IMR-90 (cell line): ENCODE data around the gene EPHB1. TPM values are rescaled to one million over a fixed set of nuclear protein-coding genes. Genes with fewer than 3 reads are reported as not detected.

ENCODE experiments used
- ATAC-seq: fragments of 200-7000 bp; cut with Tn5 transposase; 2 replicates; pipeline ENCODE4 v1.9.1; 2020; ENCODE audit warnings: low read depth, mild to moderate bottlenecking, moderate library complexity
- BruUV-seq: library from RNA; stranded (reverse); fragments of 400-500 nt; replicated peaks from 2 replicates; lab custom pipeline; 2021; lab: Mats Ljungman, UMichigan
- CTCF ChIA-PET: fragments of 300-600 bp; formaldehyde crosslinking; extraction: SDS; loops from one replicate; lab custom pipeline; 2021; ENCODE audit warnings: antibody characterized with exemption; lab: Yijun Ruan, JAX
- POLR2A ChIA-PET: fragments of 300-600 bp; sonication (Branson Sonifier 250); formaldehyde crosslinking; loops from one replicate; lab custom pipeline; 2022; ENCODE audit warnings: antibody characterized with exemption; ENCODE audit not compliant: unreplicated experiment; lab: Charles Lee
- DNase-seq: peaks from one replicate; pipeline ENCODE4 v3.0.0; 2013
- H2AFZ ChIP-seq: replicated peaks from 2 replicates; pipeline ENCODE3; 2013; ENCODE audit warnings: low read length, mild to moderate bottlenecking; ENCODE audit not compliant: poor library complexity
- H2AK5ac ChIP-seq: 2 replicates; pipeline ENCODE4 v1.6.1; 2013; ENCODE audit warnings: low read depth, low read length, inconsistent platforms
- H2AK9ac ChIP-seq: replicated peaks from 2 replicates; pipeline ENCODE3; 2013; ENCODE audit warnings: mild to moderate bottlenecking, low read depth, low read length, moderate library complexity; ENCODE audit not compliant: poor library complexity
- H2BK120ac ChIP-seq: 2 replicates; pipeline ENCODE4 v1.6.1; 2013; ENCODE audit warnings: low read depth, low read length, inconsistent platforms
- H2BK15ac ChIP-seq: 3 replicates; pipeline ENCODE4 v1.6.1; 2013; ENCODE audit warnings: low read depth, low read length, inconsistent platforms
- H2BK20ac ChIP-seq: 2 replicates; pipeline ENCODE4 v1.6.1; 2013; ENCODE audit warnings: low read depth, mild to moderate bottlenecking, inconsistent platforms, low read length, moderate library complexity
- H2BK5ac ChIP-seq: 2 replicates; pipeline ENCODE4 v1.6.1; 2013; ENCODE audit warnings: mild to moderate bottlenecking, low read depth, low read length, inconsistent platforms; ENCODE audit not compliant: poor library complexity, severe bottlenecking
- H3K14ac ChIP-seq: replicated peaks from 2 replicates; pipeline ENCODE4 v1.6.1; 2013; ENCODE audit warnings: low read depth, low read length, inconsistent platforms
- H3K18ac ChIP-seq: 2 replicates; pipeline ENCODE4 v1.6.1; 2013; ENCODE audit warnings: low read depth, low read length, control low read depth
- H3K23ac ChIP-seq: 2 replicates; pipeline ENCODE4 v1.6.1; 2013; ENCODE audit warnings: low read depth, low read length, inconsistent platforms
- H3K27ac ChIP-seq: 2 replicates; pipeline ENCODE4 v1.5.1; 2013; ENCODE audit warnings: mild to moderate bottlenecking, control low read depth, low read length; ENCODE audit not compliant: insufficient read depth
- H3K27me3 ChIP-seq: 2 replicates; pipeline ENCODE4 v1.6.1; 2013; ENCODE audit warnings: low read length; ENCODE audit not compliant: control insufficient read depth, insufficient read depth
- H3K36me3 ChIP-seq: 2 replicates; pipeline ENCODE4 v1.6.1; 2013; ENCODE audit warnings: low read length, mixed read lengths; ENCODE audit not compliant: control insufficient read depth, insufficient read depth
- H3K4ac ChIP-seq: 2 replicates; pipeline ENCODE4 v1.6.1; 2013; ENCODE audit warnings: low read depth, low read length, inconsistent platforms
- H3K4me1 ChIP-seq: 2 replicates; pipeline ENCODE4 v1.6.1; 2013; ENCODE audit warnings: low read length, mixed read lengths; ENCODE audit not compliant: control insufficient read depth, insufficient read depth
- H3K4me2 ChIP-seq: 2 replicates; pipeline ENCODE4 v1.6.1; 2013; ENCODE audit warnings: low read depth, mild to moderate bottlenecking, control low read depth, low read length, moderate library complexity
- H3K4me3 ChIP-seq: 2 replicates; pipeline ENCODE4 v1.5.1; 2013; ENCODE audit warnings: low read depth, mild to moderate bottlenecking, control low read depth, low read length, moderate library complexity; ENCODE audit not compliant: insufficient read depth
- H3K56ac ChIP-seq: 2 replicates; pipeline ENCODE4 v1.6.1; 2013; ENCODE audit warnings: low read length, inconsistent platforms; ENCODE audit not compliant: insufficient read depth; ENCODE audit errors: extremely low read depth
- H3K79me1 ChIP-seq, 2 experiments: 2 replicates each; pipeline ENCODE4 v1.6.1; 2013; ENCODE audit warnings: low read length in 2 of 2, inconsistent platforms in 1 of 2, low read depth in 1 of 2
- H3K9ac ChIP-seq: 2 replicates; pipeline ENCODE4 v1.6.1; 2013; ENCODE audit warnings: low read depth, low read length, control low read depth
- H3K9me1 ChIP-seq: 2 replicates; pipeline ENCODE4 v1.6.1; 2013; ENCODE audit warnings: low read length, inconsistent platforms; ENCODE audit not compliant: insufficient read depth
- H3K9me3 ChIP-seq: 2 replicates; pipeline ENCODE4 v1.6.1; 2013; ENCODE audit warnings: low read length; ENCODE audit not compliant: control insufficient read depth, insufficient read depth
- H4K20me1 ChIP-seq: 2 replicates; pipeline ENCODE4 v1.6.1; 2013; ENCODE audit warnings: low read length, inconsistent platforms; ENCODE audit not compliant: insufficient read depth
- H4K5ac ChIP-seq: 2 replicates; pipeline ENCODE4 v1.6.1; 2013; ENCODE audit warnings: mild to moderate bottlenecking, low read depth, low read length, control low read depth
- H4K8ac ChIP-seq, 2 experiments: 2 replicates each; pipeline ENCODE4 v1.6.1; 2013; ENCODE audit warnings: low read depth in 2 of 2, low read length in 2 of 2, control low read depth in 1 of 2, inconsistent platforms in 1 of 2
- H4K91ac ChIP-seq: 2 replicates; pipeline ENCODE4 v1.6.1; 2013; ENCODE audit warnings: low read depth, low read length, inconsistent platforms; ENCODE audit not compliant: insufficient read depth
- WGBS, 2 experiments: methylation state at CpG; one replicate each; pipeline versions ENCODE4 v1.1.5 to v1.1.7; 2013; ENCODE audit warnings: missing lambda C conversion rate in 2 of 2; ENCODE audit not compliant: insufficient read length in 1 of 2; ENCODE audit errors: extremely low coverage in 2 of 2; 5-methylcytosine and 5-hydroxymethylcytosine counted together
- dilution Hi-C: fragments of 300-500 bp; cut with HindIII; formaldehyde crosslinking; loops from one replicate; pipeline ENCODE4 v1.14.3; 2018; ENCODE audit warnings: low sequenced_read_pairs; ENCODE audit not compliant: unreplicated experiment
- in situ Hi-C: fragments of 300-500 bp; cut with MboI; formaldehyde crosslinking; loops from 3 replicates; pipeline ENCODE4 v1.14.3; 2019; ENCODE audit warnings: low sequenced_read_pairs, inconsistent platforms, mixed read lengths
- intact Hi-C: fragments of 100-400 bp; cut with micrococcal nuclease; formaldehyde crosslinking; loops from 2 replicates; pipeline ENCODE4 v1.10.0; 2022
- polyA plus RNA-seq, 3 experiments: library from polyadenylated mRNA; depleted of rRNA; stranded (reverse); fragments of >200 nt; gene quantifications; 2 replicates each; pipeline ENCODE4 v1.2.3, GENCODE V29; 2012; ENCODE audit warnings: low replicate concordance in 1 of 3
- total RNA-seq: library from RNA; depleted of rRNA; stranded (reverse); fragments of >200 nt; gene quantifications from 2 replicates; pipeline ENCODE4 v1.2.3, GENCODE V29; 2012
- TF ChIP-seq, protein P1 (sequence below): fragments of 150-350 bp; IDR thresholded peaks from 2 replicates; pipeline ENCODE4 v1.6.1; 2017; ENCODE audit warnings: mild to moderate bottlenecking, antibody characterized with exemption, low read length, low read depth

EPHB1 gene
- total and polyA plus RNA-seq, 2 of the 4 experiments (the other 2 are of a cell fraction): 0.17 to 0.36 TPM

DNA sequence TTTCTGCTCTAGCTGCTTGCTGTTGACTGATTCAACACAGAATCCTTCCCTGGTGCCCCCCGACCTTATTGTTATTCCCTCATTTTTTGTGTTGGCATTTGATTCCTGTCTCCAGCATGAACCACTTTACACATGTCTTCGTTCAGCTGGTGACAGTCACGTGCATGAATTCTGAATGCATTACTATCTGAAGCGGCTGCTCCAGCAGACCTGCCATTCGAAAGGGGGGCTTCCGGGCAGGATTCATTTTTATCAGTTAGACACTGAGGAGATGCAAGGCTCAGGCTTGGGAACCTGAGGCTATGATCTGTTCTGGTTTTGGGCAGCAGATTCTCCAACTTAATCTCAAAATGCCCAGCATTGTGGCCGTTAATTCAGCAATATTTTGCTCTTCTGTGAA lies 336.2 kb downstream of the EPHB1 start:
- no peaks in the 10 kb centered on the region for H3K27me3 ChIP-seq
- ATAC-seq (no peak), DNase-seq (no peak)
- H3K9ac ChIP-seq: no peak overlapping the region
- dilution Hi-C loops: no loop called here
- H2AFZ ChIP-seq: no peak overlapping the region
- BruUV-seq: no TSS peak
- in situ Hi-C loops: no loop called here
- no peak overlapping the region for H2BK15ac ChIP-seq
- no peak overlapping the region for H3K4ac ChIP-seq
- no peak overlapping the region for H4K8ac ChIP-seq
- H3K4me1 ChIP-seq: no peaks in the 10 kb centered on the region
- intact Hi-C loops: no loop called here
- H4K20me1 ChIP-seq: no peaks in the 10 kb centered on the region
- no peaks in the 10 kb centered on the region for H3K9me1 ChIP-seq
- H2BK20ac ChIP-seq: no peak overlapping the region
- POLR2A ChIA-PET: no interaction called here
- no peak overlapping the region for H3K56ac ChIP-seq
- H3K27ac ChIP-seq: no peak overlapping the region
- WGBS, 2 experiments: 43% methylated on average over 2 of the region's 7 CpGs; no CpG with 5 or more reads in 1 of the 2 experiments
- H3K4me3 ChIP-seq: no peak overlapping the region
- no peak overlapping the region for H3K18ac ChIP-seq
- CTCF ChIA-PET: no interaction called here
- no peak overlapping the region for H3K23ac ChIP-seq
- H4K91ac ChIP-seq: no peak overlapping the region
- TF ChIP-seq, protein P1, sequence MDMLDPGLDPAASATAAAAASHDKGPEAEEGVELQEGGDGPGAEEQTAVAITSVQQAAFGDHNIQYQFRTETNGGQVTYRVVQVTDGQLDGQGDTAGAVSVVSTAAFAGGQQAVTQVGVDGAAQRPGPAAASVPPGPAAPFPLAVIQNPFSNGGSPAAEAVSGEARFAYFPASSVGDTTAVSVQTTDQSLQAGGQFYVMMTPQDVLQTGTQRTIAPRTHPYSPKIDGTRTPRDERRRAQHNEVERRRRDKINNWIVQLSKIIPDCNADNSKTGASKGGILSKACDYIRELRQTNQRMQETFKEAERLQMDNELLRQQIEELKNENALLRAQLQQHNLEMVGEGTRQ: no peak
- no peak overlapping the region for H4K5ac ChIP-seq
- no peak overlapping the region for H2BK120ac ChIP-seq
- no peak overlapping the region for H2AK9ac ChIP-seq
- H3K14ac ChIP-seq: no peak overlapping the region
- no peak overlapping the region for H3K4me2 ChIP-seq
- H2BK5ac ChIP-seq: no peak overlapping the region
- H3K79me1 ChIP-seq: no peaks in the 10 kb centered on the region
- H2AK5ac ChIP-seq: no peak overlapping the region
- no peaks in the 10 kb centered on the region for H3K36me3 ChIP-seq
- H3K9me3 ChIP-seq: peaks cover 3% of the 10 kb centered on the region; the same call in 1 of the 2 replicates
